Ascending aorta (tissue), 2 donors: ENCODE measurements around the gene ENAH. TPM values are rescaled to one million over a fixed set of nuclear protein-coding genes. Genes with fewer than 3 reads are reported as not detected.
A peak's percentile ranks its signal among the peaks of the same experiment; 100 is the strongest.

ENCODE experiments used
- DNase-seq, 2 donors: peaks; one replicate each; pipeline ENCODE4 v3.0.0-alpha.2; 2019; ENCODE audit warnings: low spot score in 2 of 2
- H3K27ac ChIP-seq, 2 donors: fragments of 200-600 bp; sonication (generic); one replicate each; pipeline ENCODE4 v1.5.1; 2016 to 2017; ENCODE audit warnings: mild to moderate bottlenecking in 1 of 2
- H3K27me3 ChIP-seq: fragments of 200-600 bp; sonication (generic); one replicate; pipeline ENCODE4 v1.5.1; 2017
- H3K36me3 ChIP-seq, 2 donors: fragments of 200-600 bp; sonication (generic); one replicate each; pipeline ENCODE4 v1.5.1; 2016
- H3K4me1 ChIP-seq, 2 donors: fragments of 200-600 bp; sonication (generic); one replicate each; pipeline ENCODE4 v1.5.1; 2016 to 2017; ENCODE audit warnings: mild to moderate bottlenecking in 1 of 2
- H3K4me3 ChIP-seq, 2 donors: fragments of 200-600 bp; sonication (generic); one replicate each; pipeline ENCODE4 v1.5.1; 2016 to 2017; ENCODE audit warnings: mild to moderate bottlenecking in 1 of 2
- H3K9me3 ChIP-seq, 2 donors: fragments of 200-600 bp; sonication (generic); one replicate each; pipeline ENCODE4 v1.5.1; 2016
- intact Hi-C: fragments of 100-400 bp; cut with DNase I; formaldehyde crosslinking; loops from one replicate; pipeline ENCODE4 v1.15.1; 2023
- total RNA-seq: library from RNA; depleted of rRNA; stranded (reverse); fragments of >200 nt; gene quantifications from one replicate; pipeline ENCODE4 v1.1.0, GENCODE V29; 2016
- TF ChIP-seq, protein P1 (sequence below), 3 experiments: fragments of 200-600 bp in 2 of 3; fragments of 450-650 bp in 1 of 3; sonication (generic) in 2 of 3; IDR thresholded peaks; one replicate each; pipeline ENCODE4 v1.5.1; 2016 to 2019; ENCODE audit warnings: antibody characterized with exemption in 3 of 3, mild to moderate bottlenecking in 1 of 3, moderate library complexity in 1 of 3

The ENAH gene
- total RNA-seq, 1 donor from 2014 or later: 103 TPM

DNA sequence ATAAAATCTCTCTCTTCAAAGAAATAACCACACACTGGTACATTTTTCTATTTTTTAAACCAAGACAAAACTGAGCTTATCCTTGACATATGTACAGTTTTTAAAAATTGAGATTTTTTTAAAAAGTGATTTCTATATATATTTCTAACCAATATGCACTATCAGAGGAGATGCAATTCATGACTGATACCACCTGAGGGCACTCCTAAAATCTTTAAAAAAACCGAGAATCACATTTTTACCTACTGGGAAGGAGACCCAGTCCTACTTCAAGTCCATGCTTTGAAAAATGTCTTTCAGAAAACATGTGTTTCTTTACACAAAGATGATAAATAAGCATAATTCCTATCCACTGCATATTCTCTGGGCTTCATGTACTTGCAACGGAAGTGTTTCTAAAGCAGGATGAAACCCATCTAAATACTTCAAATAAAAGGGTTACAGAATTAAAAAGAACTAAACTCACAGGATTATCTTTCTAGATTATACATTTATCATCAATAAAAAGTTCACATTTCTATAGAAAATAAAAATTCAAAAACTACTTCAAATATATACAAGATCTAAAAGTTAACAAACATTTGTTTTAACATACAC is 98.6 kb downstream of the ENAH start:
- no peak overlapping the region for H3K4me3 ChIP-seq
- TF ChIP-seq, protein P1, sequence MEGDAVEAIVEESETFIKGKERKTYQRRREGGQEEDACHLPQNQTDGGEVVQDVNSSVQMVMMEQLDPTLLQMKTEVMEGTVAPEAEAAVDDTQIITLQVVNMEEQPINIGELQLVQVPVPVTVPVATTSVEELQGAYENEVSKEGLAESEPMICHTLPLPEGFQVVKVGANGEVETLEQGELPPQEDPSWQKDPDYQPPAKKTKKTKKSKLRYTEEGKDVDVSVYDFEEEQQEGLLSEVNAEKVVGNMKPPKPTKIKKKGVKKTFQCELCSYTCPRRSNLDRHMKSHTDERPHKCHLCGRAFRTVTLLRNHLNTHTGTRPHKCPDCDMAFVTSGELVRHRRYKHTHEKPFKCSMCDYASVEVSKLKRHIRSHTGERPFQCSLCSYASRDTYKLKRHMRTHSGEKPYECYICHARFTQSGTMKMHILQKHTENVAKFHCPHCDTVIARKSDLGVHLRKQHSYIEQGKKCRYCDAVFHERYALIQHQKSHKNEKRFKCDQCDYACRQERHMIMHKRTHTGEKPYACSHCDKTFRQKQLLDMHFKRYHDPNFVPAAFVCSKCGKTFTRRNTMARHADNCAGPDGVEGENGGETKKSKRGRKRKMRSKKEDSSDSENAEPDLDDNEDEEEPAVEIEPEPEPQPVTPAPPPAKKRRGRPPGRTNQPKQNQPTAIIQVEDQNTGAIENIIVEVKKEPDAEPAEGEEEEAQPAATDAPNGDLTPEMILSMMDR (IDR thresholded peaks at IDR 0.05): peak in 2 of 3 experiments; percentile 48 to 59
- H3K27me3 ChIP-seq: no peaks in the 10 kb centered on the region
- H3K36me3 ChIP-seq: peaks cover 0 to 12% of the 10 kb centered on the region in 2 donors
- no peak for DNase-seq
- peaks cover 0 to 16% of the 10 kb centered on the region in 2 donors for H3K9me3 ChIP-seq
- H3K27ac ChIP-seq: no peak overlapping the region
- H3K4me1 ChIP-seq: peaks cover 0 to 11% of the 10 kb centered on the region in 2 donors
- intact Hi-C loops: loop anchor here (5.0 kb wide), 2 partner anchors 77 to 218 kb away; no protein-coding TSS in a partner anchor

GRCh38 chr1:225549821-225550220 is 103.1 kb downstream of the ENAH start:
- intact Hi-C loops: loop anchor here (5.0 kb wide), 2 partner anchors 73 to 222 kb away; no protein-coding TSS in a partner anchor
- no peak for DNase-seq
- no peak overlapping the region for H3K4me3 ChIP-seq
- H3K27ac ChIP-seq: no peak overlapping the region
- H3K27me3 ChIP-seq: no peaks in the 10 kb centered on the region
- H3K4me1 ChIP-seq: peaks cover 0 to 11% of the 10 kb centered on the region in 2 donors
- H3K9me3 ChIP-seq: no peaks in the 10 kb centered on the region
- H3K36me3 ChIP-seq: no peaks in the 10 kb centered on the region
- TF ChIP-seq, protein P1 (IDR thresholded peaks at IDR 0.05): no peak

DNA sequence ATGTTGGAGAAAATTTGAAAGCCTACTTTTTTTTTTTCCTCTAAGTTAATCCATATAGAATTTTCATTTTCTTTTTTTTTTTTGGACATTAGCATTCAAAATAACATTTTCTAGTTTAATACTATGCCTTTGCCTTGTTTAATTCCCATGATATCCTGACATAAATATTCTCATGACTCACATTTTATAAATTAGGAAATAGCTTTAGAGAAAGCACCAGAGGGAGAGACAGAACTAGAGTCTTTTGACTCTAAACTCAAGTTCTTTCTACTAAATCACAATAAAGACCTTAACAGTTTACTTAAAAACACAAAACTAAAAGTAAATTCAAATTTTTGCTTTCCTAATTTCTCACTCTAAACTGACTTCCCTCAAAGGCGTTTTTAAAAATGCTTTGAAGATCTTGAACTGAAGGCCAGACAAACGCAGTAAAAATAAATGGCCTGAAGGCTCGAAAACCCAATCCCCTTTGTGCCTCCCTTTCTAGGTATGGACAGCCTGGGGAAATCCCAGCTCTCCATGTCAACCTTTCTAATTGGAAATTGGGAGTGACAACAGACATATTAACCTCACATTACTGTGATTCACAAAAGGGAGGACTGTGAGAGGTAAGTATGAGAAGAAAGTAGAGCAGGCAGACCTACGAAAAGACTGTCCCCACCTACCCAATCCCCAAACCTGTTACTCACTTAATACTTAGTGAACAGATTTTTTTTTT is 104.6 kb downstream of the ENAH start:
- Histone ChIP-seq H3K27me3 (no peaks in the 10 kb centered on the region), H3K9me3 (no peaks in the 10 kb centered on the region), H3K27ac (peak overlapping the region in 1 of 2 donors; percentile 0), H3K36me3 (no peaks in the 10 kb centered on the region), H3K4me3 (no peak overlapping the region), H3K4me1 (peaks cover 0 to 14% of the 10 kb centered on the region in 2 donors)
- no peak for DNase-seq
- intact Hi-C loops: no loop called here
- TF ChIP-seq, protein P1 (IDR thresholded peaks at IDR 0.05): no peak

DNA sequence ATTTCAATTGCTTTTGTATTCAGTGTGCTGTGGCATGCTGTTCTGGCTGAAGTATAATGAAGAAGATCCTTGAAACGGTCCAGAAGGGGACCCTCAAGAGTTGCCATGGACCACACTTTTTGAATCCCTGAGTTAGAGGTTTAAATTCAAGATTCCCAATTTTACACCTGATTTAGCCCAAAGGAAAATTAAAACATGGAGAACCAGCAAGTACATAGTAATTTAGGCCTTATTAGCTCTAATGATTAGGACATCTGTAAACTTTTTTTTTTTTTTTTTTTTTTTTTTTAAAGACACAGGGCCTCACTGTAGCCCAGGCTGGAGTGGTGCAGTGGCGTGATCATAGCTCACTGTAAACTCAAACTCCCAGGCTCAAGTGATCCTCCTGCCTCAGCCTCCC is 107.3 kb downstream of the ENAH start:
- Histone ChIP-seq H3K4me3 (no peak overlapping the region), H3K36me3 (no peaks in the 10 kb centered on the region), H3K27ac (no peak overlapping the region), H3K4me1 (peaks cover 0 to 9% of the 10 kb centered on the region in 2 donors), H3K9me3 (no peaks in the 10 kb centered on the region), H3K27me3 (no peaks in the 10 kb centered on the region)
- TF ChIP-seq, protein P1 (IDR thresholded peaks at IDR 0.05): no peak
- intact Hi-C loops: no loop called here
- no peak for DNase-seq

DNA sequence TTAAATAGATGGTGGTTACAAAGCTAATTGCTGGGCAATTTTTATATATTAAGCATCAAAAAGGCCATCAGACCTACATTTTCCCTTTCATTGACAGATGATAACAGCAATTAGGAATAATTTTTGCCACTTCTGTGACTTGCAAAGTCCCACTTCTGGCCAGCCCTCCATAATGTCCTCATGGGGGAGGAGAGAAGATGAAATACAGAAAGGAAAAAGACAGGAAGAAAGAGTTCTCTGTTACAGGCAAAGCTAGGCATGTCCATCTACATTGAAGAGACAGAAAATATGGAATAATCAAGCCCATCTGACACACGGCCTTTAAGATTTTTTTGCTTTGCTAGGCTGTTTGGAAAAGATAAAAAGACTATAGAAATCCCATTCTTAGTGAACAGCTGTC is 108.0 kb downstream of the ENAH start:
- H3K36me3 ChIP-seq: no peaks in the 10 kb centered on the region
- no peaks in the 10 kb centered on the region for H3K9me3 ChIP-seq
- TF ChIP-seq, protein P1 (IDR thresholded peaks at IDR 0.05): no peak
- peaks cover 0 to 9% of the 10 kb centered on the region in 2 donors for H3K4me1 ChIP-seq
- H3K27me3 ChIP-seq: no peaks in the 10 kb centered on the region
- no peak for DNase-seq
- intact Hi-C loops: no loop called here
- no peak overlapping the region for H3K4me3 ChIP-seq
- H3K27ac ChIP-seq: peak overlapping the region in 1 of 2 donors; percentile 8
